Erythroblast (primary cell): ENCODE results near the gene EDIL3.

Source experiments
- GATA1 ChIP-seq: IDR thresholded peaks from 2 replicates; pipeline ENCODE4 v1.6.1; 2011; ENCODE audit warnings: low read depth, mild to moderate bottlenecking, control low read depth, low read length, moderate library complexity
- POLR2A ChIP-seq: IDR thresholded peaks from 2 replicates; pipeline ENCODE4 v1.6.1; 2011; ENCODE audit warnings: mild to moderate bottlenecking, low read length

- no peak for TF ChIP-seq POLR2A
- no peak for TF ChIP-seq GATA1
Measured at GRCh38 chr5:84378420-84378819, 6.3 kb downstream of the EDIL3 start.
